HepG2 (cell line): ENCODE measurements around the gene MCFD2. TPM values are rescaled to one million over a fixed set of nuclear protein-coding genes. Genes with fewer than 3 reads are reported as not detected.

Experiments
- BCL6 ChIP-seq: IDR thresholded peaks from 2 replicates; pipeline ENCODE4 v1.6.1; 2016; ENCODE audit warnings: missing genetic modification reagents, missing compliant biosample characterization
- CEBPG ChIP-seq: IDR thresholded peaks from 2 replicates; pipeline ENCODE4 v1.6.1; 2016
- GABPA ChIP-seq, 2 experiments: IDR thresholded peaks; 2 replicates each; pipeline ENCODE4 v1.6.1; 2011 to 2016; ENCODE audit warnings: low read depth in 2 of 2, low read length in 1 of 2, missing biosample characterization in 1 of 2, missing genetic modification characterization in 1 of 2
- HMG20A ChIP-seq: IDR thresholded peaks from 2 replicates; pipeline ENCODE4 v1.6.1; 2016; ENCODE audit warnings: borderline replicate concordance
- HOXD1 ChIP-seq: sonication (generic); formaldehyde crosslinking; IDR thresholded peaks from 2 replicates; pipeline ENCODE4 v1.5.0; 2020; ENCODE audit warnings: missing genetic modification reagents
- NR0B2 ChIP-seq: sonication (generic); formaldehyde crosslinking; IDR thresholded peaks from 2 replicates; pipeline ENCODE4 v1.4.0; 2020; ENCODE audit warnings: mild to moderate bottlenecking, missing genetic modification reagents
- SALL1 ChIP-seq: sonication (generic); formaldehyde crosslinking; IDR thresholded peaks from 2 replicates; pipeline ENCODE4 v1.8.0; 2022; ENCODE audit warnings: mild to moderate bottlenecking, missing genetic modification reagents
- SNAPC2 ChIP-seq: sonication (generic); formaldehyde crosslinking; IDR thresholded peaks from 2 replicates; pipeline ENCODE4 v1.8.1; 2022; ENCODE audit warnings: mild to moderate bottlenecking, missing genetic modification reagents
- TSC22D2 ChIP-seq: sonication (generic); formaldehyde crosslinking; IDR thresholded peaks from 2 replicates; pipeline ENCODE4 v1.5.1; 2020; ENCODE audit warnings: missing genetic modification reagents, mild to moderate bottlenecking, borderline replicate concordance
- U2AF1 ChIP-seq: fragments of 200-400 bp; formaldehyde crosslinking; optimal IDR thresholded peaks from 2 replicates; pipeline ENCODE3; 2017; ENCODE audit warnings: mild to moderate bottlenecking, low read depth, low read length
- ZBTB26 ChIP-seq: IDR thresholded peaks from 2 replicates; pipeline ENCODE4 v1.6.1; 2016; ENCODE audit warnings: missing compliant biosample characterization, missing genetic modification reagents, borderline replicate concordance
- ZNF253 ChIP-seq: sonication (generic); formaldehyde crosslinking; IDR thresholded peaks from 2 replicates; pipeline ENCODE4 v1.8.0; 2022; ENCODE audit warnings: mild to moderate bottlenecking, missing genetic modification reagents, borderline replicate concordance
- ZNF766 ChIP-seq: sonication (generic); formaldehyde crosslinking; IDR thresholded peaks from 2 replicates; pipeline ENCODE4 v1.5.0; 2020; ENCODE audit warnings: missing genetic modification reagents, borderline replicate concordance
- ZNF850 ChIP-seq: sonication (generic); formaldehyde crosslinking; conservative IDR thresholded peaks from 2 replicates; pipeline ENCODE4 v1.9.0; 2021; ENCODE audit warnings: mild to moderate bottlenecking, missing genetic modification reagents
- polyA plus RNA-seq, 8 experiments: library from polyadenylated mRNA; depleted of rRNA in 3 of 8; stranded (reverse) in 7 of 8; unstranded in 1 of 8; fragments of >200 nt; fragmentation: Illumina TruSeq in 4 of 8; extraction: Trizol in 4 of 8; gene quantifications; 2 replicates each; pipeline versions ENCODE4 v1.2.1 to v1.2.3, GENCODE V29; 2011 to 2016; ENCODE audit warnings: low read depth in 4 of 8, missing spikeins in 1 of 8, mixed read lengths in 1 of 8; ENCODE audit not compliant: insufficient read depth in 1 of 8
- total RNA-seq, 5 experiments: library from RNA; depleted of rRNA; stranded (reverse); fragments of >200 nt; fragmentation: Illumina TruSeq; extraction: Trizol; gene quantifications; 2 replicates each; pipeline ENCODE4 v1.2.3, GENCODE V29; 2016; ENCODE audit warnings: low read depth in 1 of 5
- TF ChIP-seq, protein P1 (sequence below): sonication (generic); formaldehyde crosslinking; IDR thresholded peaks from 2 replicates; pipeline ENCODE4 v1.5.0; 2020; ENCODE audit warnings: missing genetic modification reagents
- TF ChIP-seq, protein P2 (sequence below): sonication (generic); formaldehyde crosslinking; IDR thresholded peaks from 2 replicates; pipeline ENCODE4 v1.5.0; 2020; ENCODE audit warnings: missing genetic modification reagents
- TF ChIP-seq, protein P3 (sequence below): sonication (generic); formaldehyde crosslinking; IDR thresholded peaks from 2 replicates; pipeline ENCODE4 v1.5.1; 2020; ENCODE audit warnings: mild to moderate bottlenecking, missing genetic modification reagents, borderline replicate concordance
- TF ChIP-seq, protein P4 (sequence below): sonication (generic); formaldehyde crosslinking; IDR thresholded peaks from 2 replicates; pipeline ENCODE4 v1.5.0; 2020; ENCODE audit warnings: missing genetic modification reagents

MCFD2 gene
- total and polyA plus RNA-seq, 2 of the 13 experiments (the other 11 are each of a cell fraction or from before 2014, with no cell fraction given), result 183 to 232 TPM

DNA sequence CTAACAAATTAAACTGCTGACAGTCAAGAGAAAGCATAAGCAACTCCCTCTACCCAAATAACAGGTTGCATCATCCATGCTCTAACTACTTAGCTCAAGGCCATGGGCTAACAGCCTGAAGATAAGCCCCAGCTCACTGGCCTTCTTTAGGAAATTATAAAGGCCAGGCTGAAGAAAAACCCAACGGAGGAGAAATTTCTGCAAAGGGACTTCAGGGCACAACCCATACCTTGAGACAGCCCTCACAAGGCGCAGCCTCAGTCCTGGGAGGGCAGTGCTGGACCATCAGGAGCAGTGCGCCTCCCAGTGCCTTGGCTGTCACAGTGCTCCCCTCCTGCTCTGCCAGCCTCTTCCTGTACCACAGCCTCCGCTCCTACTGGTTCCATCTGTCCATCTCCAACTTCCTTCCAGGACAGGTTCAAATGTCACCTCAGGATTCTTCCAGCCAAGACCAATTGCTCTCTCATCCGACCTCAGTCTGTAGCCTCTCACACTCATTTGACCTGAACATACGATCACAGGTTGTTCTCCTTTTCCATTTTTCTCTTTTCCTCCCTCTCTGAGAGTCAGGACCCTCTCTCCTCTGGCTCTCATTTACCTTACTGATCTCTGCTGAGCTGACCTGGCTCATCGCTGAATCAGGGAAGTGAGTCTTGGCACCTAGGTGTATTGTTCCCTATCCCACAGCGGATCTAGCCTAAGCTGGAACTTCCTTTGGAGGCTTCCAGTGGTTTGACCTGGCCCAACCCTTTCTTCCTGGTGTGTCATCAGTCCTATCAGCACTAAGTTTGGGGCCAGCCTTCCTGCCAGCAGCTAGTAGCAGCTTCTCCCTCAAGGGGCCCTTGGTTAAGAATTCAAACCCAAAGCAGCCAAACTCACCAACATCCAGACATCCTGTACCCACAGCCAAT lies 1.9 kb downstream of the MCFD2 start (continued):
- TF ChIP-seq NR0B2 (CRISPR knock-in tag) (no peak), SALL1 (no peak; the same call in none of the 2 replicates), ZNF766 (CRISPR knock-in tag) (no peak), SNAPC2 (CRISPR knock-in tag) (no peak), ZBTB26 (CRISPR knock-in tag) (no peak), TSC22D2 (CRISPR knock-in tag) (no peak), BCL6 (CRISPR knock-in tag) (peak; percentile 87), HOXD1 (CRISPR knock-in tag) (no peak), CEBPG (CRISPR knock-in tag) (peak; percentile 98), ZNF253 (CRISPR knock-in tag) (no peak), GABPA (IDR thresholded peaks at IDR 0.05; ENCODE audit: low read depth, low read length) (no peak), GABPA (CRISPR knock-in tag; IDR thresholded peaks at IDR 0.05; ENCODE audit: low read depth) (peak; percentile 38; the same call in 1 of the 2 replicates), U2AF1 (no peak), ZNF850 (no peak), HMG20A (peak; percentile 50; the same call in 1 of the 2 replicates)
- TF ChIP-seq, protein P1, sequence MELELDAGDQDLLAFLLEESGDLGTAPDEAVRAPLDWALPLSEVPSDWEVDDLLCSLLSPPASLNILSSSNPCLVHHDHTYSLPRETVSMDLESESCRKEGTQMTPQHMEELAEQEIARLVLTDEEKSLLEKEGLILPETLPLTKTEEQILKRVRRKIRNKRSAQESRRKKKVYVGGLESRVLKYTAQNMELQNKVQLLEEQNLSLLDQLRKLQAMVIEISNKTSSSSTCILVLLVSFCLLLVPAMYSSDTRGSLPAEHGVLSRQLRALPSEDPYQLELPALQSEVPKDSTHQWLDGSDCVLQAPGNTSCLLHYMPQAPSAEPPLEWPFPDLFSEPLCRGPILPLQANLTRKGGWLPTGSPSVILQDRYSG, result no peak
- TF ChIP-seq, protein P2, sequence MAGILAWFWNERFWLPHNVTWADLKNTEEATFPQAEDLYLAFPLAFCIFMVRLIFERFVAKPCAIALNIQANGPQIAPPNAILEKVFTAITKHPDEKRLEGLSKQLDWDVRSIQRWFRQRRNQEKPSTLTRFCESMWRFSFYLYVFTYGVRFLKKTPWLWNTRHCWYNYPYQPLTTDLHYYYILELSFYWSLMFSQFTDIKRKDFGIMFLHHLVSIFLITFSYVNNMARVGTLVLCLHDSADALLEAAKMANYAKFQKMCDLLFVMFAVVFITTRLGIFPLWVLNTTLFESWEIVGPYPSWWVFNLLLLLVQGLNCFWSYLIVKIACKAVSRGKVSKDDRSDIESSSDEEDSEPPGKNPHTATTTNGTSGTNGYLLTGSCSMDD, result no peak
- TF ChIP-seq, protein P3, sequence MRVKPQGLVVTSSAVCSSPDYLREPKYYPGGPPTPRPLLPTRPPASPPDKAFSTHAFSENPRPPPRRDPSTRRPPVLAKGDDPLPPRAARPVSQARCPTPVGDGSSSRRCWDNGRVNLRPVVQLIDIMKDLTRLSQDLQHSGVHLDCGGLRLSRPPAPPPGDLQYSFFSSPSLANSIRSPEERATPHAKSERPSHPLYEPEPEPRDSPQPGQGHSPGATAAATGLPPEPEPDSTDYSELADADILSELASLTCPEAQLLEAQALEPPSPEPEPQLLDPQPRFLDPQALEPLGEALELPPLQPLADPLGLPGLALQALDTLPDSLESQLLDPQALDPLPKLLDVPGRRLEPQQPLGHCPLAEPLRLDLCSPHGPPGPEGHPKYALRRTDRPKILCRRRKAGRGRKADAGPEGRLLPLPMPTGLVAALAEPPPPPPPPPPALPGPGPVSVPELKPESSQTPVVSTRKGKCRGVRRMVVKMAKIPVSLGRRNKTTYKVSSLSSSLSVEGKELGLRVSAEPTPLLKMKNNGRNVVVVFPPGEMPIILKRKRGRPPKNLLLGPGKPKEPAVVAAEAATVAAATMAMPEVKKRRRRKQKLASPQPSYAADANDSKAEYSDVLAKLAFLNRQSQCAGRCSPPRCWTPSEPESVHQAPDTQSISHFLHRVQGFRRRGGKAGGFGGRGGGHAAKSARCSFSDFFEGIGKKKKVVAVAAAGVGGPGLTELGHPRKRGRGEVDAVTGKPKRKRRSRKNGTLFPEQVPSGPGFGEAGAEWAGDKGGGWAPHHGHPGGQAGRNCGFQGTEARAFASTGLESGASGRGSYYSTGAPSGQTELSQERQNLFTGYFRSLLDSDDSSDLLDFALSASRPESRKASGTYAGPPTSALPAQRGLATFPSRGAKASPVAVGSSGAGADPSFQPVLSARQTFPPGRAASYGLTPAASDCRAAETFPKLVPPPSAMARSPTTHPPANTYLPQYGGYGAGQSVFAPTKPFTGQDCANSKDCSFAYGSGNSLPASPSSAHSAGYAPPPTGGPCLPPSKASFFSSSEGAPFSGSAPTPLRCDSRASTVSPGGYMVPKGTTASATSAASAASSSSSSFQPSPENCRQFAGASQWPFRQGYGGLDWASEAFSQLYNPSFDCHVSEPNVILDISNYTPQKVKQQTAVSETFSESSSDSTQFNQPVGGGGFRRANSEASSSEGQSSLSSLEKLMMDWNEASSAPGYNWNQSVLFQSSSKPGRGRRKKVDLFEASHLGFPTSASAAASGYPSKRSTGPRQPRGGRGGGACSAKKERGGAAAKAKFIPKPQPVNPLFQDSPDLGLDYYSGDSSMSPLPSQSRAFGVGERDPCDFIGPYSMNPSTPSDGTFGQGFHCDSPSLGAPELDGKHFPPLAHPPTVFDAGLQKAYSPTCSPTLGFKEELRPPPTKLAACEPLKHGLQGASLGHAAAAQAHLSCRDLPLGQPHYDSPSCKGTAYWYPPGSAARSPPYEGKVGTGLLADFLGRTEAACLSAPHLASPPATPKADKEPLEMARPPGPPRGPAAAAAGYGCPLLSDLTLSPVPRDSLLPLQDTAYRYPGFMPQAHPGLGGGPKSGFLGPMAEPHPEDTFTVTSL (CRISPR knock-in tag), result no peak
- TF ChIP-seq, protein P4, sequence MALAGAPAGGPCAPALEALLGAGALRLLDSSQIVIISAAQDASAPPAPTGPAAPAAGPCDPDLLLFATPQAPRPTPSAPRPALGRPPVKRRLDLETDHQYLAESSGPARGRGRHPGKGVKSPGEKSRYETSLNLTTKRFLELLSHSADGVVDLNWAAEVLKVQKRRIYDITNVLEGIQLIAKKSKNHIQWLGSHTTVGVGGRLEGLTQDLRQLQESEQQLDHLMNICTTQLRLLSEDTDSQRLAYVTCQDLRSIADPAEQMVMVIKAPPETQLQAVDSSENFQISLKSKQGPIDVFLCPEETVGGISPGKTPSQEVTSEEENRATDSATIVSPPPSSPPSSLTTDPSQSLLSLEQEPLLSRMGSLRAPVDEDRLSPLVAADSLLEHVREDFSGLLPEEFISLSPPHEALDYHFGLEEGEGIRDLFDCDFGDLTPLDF (CRISPR knock-in tag), result no peak
